Activated CD4-positive, alpha-beta T cell treated with anti-CD3 and anti-CD28 coated beads, Interleukin-2, amount 50 U/mL, for 16 hours (primary cell): ENCODE data around the gene CHST12.
"Not testable (repeated sequence)": the region's sequence is repeated elsewhere in the genome, so short reads cannot be mapped to it uniquely, and the experiment has no call there.

Experiments used
- DNase-seq: peaks from one replicate; pipeline ENCODE4 v3.0.0-alpha.2; 2020

The CHST12 gene

GRCh38 chr7:2437537-2438148 is 34.2 kb downstream of the CHST12 start:
- DNase-seq: no peak

DNA sequence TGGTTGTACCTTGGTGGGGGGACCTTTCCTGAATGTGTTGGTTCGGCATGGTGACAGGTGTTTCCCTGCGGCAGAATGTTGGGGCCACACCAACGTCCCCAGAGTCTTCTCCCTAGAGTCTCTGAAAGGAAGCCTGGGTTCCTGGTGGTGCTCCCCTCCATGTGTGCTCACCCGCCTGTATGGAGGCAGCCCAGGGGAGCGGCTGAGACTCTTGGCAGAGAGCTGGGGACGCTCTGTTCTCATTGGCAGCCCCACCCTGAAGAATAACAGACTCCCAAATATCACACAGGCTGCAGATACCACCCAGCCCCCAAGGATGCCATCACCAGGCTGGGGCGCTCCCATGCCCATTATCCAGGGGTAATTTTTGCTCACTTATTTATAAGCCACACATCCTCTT is 34.8 kb downstream of the CHST12 start:
- no peak for DNase-seq

- no peak for DNase-seq
Observed at GRCh38 chr7:2438775-2439174, 35.4 kb downstream of the CHST12 start.

DNA sequence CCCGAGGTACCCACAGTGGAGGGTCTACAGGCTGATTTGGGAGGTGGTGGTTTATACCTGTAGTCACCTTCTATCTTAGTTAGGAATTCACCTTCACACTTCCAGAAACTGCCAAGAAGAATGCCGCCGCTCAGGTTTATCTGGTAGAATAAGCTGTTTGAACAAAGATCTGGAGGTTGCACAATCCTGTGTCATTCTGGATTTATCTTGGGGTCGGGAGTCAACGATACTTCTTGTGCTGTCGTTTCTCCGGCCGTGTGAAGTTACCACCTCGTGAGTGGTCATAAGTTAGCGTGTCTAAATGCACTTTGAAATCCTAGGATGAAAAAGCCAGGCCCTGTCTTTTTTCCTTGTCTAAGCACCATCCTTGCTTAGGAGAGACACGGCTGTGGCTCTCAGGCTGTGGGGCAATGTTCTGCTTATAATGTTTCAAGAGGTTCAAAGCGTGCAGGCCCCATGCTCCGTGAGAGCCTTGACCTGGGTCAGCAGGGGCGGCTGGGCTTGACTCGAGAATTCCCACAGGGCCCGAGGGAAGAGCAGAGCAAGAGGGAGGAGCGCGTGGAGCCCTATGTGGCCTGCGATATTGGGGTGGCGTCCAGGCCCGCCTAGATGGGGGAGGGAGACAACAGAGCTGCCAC is 37.3 kb downstream of the CHST12 start:
- DNase-seq: no peak

DNA sequence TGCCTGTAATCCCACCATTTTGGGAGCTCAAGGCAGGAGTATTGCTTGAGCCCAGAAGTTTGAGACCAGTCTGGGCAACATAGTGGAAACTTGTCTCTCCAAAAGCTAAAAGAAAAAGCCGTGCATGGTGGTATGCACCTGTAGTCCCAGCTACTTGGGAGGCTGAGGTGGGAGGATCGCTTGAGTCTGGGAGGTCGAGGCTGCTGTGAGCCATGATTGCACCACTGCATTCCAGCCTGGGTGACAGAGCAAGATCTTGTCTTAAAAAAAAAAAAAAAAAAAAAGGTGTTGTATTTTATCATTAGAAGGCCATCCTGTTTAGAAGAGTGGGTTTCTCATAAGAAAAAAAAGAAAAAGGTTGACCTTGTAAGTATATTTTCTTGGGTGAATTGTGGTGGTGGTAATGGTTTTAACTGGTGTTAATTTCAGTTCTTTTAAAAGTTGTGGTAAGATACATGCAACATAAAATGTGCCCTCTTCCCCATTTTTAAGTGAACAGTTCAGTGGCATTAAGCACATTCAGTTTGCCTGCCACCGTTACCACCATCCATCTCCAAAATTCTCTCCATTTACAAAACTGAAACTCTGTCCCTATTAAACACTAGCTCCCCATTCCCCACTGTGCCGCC is 38.1 kb downstream of the CHST12 start:
- DNase-seq: no peak

DNA sequence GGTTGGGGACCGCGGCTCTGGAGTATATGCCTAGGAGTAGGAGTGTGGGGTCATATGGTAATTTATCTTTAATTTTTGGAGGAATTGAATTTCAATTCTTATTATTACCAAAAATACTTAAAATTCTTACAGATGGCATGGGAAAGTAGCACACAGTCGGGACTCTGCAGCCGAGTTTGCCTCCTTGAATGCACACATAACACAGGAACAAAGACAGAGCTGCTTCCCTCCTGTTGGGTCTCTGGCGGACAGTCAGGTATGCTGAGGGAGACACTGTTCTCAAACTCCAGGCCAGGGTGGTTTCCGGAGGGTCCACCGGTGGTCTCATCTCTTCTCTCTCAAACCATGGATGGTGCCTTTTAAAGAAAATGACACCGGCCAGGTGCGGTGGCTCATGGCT is 40.1 kb downstream of the CHST12 start:
- no peak for DNase-seq

DNA sequence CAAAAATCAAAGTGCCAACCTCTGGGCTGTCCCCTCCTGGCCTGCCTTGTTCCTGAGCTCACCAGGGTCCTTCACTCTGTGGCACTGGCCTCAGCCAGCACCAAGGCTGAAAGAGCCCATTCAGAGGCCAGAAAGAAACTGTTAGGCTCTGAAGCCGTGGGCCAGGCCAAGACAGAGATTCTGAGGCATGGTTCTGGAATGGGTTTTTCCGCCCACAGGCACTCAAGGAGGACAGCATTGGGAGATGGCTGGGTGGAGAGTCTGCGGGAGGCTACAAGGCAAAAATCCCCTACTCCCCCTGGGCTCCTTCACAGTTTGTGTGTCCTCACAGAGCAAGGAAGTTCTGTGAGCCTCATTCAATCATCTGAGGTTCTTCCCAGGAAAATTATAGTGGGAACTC is 41.1 kb downstream of the CHST12 start:
- DNase-seq: no peak

DNA sequence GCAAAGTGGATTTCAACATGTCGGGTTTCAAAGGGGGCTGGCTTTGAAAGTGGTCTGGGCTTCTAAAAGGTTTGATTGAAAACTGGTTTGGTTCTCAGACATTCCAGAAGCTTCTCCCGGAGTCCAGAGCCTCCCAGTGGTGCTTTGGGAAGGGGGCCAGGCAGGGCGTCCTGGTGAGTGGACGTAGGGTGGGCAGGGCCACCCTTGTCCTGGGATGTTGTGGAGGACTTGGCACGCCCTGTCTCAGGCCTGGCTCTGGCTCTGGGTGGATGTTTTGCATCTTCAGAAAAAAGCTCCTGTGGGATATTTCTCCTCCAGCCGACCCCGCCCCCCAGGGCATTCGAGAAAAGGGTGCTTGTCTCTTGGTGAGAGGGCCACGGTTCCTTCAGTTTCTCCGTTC is 41.6 kb downstream of the CHST12 start:
- no peak for DNase-seq

GRCh38 chr7:2445898-2446555 is 42.6 kb downstream of the CHST12 start:
- no peak for DNase-seq

- DNase-seq: no peak
Observed at GRCh38 chr7:2446676-2447075, 43.3 kb downstream of the CHST12 start.

GRCh38 chr7:2450198-2451107 is 47.0 kb downstream of the CHST12 start:
- no peak for DNase-seq

DNA sequence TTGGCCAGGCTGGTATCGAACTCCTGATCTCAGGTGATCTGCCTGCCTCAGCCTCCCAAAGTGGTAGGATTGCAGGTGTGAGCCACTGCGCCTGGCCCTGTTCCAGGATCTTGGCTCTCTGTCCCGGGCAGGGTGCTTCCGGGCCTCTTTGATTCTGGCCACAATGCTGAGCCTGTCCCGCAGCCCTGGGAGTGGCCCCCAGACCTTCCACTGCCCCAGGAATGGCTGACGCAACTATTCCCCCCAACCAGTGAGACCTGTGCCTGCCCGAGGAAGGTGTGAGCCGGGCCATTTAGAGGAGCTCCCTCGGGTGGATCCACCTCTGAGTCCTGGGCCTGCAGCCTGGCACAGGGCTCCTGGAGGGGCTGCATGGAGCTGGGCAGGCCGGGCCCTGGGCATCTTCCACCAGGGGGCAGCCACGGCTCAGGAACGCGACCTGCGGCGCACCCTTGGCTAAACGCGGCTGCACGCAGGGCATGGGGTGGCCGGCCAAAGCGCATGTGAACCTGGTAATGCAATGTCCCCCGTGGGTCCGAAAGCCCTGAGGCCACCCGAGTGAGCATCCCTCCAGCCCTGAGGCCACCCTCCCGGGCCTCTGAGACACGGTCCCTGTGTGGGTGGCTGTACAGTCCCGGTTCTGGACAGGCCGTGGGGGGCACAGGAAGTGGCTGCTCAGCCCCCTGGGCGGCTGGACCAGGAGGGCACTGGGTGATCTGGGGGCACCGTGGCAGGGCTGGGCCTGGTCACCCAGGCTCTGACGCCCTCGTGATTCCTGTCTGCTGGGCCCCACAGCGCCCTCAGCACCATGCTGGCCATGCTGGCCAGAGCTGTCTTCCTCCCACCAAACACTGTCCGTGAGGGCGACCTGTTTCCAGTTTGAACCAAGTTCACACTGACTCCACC is 48.0 kb downstream of the CHST12 start:
- DNase-seq: peak; percentile 80

GRCh38 chr7:2452074-2452507 is 48.7 kb downstream of the CHST12 start:
- DNase-seq: no peak

GRCh38 chr7:2452643-2453270 is 49.3 kb downstream of the CHST12 start:
- no peak for DNase-seq

- not testable (repeated sequence) for DNase-seq
Observed at GRCh38 chr7:2453849-2454248, 50.4 kb downstream of the CHST12 start.

- no peak for DNase-seq
Observed at GRCh38 chr7:2459674-2460073, 56.3 kb downstream of the CHST12 start.

GRCh38 chr7:2460188-2460587 is 56.8 kb downstream of the CHST12 start:
- no peak for DNase-seq

GRCh38 chr7:2460641-2461040 is 57.2 kb downstream of the CHST12 start:
- no peak for DNase-seq

DNA sequence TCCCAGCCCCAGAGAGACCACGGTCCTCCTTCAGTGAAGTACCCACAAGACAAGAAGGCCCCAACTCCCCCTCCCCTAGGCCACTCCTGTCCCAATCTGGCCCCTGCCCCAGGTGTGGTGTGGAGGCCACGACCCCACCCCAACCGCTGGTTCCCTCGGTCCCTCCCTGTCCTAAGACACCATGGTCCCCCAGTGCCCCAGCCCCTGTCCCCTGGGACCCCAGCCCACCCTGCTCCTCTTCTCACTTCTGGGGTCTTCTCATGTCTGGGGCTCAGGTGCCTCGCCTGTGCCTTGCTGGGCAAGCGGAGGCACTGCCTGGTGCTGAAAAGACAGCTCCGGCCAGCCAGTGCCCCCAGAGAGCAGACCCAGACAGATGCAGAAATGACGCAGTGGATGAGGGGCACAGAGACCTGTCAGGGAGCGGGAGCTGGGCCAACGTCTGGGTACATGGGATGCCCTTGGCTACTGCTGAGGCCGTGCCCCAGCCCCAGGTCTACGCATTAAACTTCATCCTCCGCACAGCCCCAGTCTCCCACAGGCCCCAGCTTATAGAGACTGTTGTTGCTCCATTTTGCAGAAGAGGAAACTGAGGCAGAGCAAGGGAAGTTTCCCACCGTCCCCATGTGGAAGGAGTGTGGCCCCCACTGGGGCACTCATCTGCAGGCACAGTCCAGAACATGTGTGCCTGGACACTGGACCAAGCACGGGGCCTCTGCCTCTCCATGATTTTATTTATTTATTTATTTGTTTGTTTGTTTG is 58.0 kb downstream of the CHST12 start:
- no peak for DNase-seq

- no peak for DNase-seq
Observed at GRCh38 chr7:2462731-2463130, 59.3 kb downstream of the CHST12 start.

GRCh38 chr7:2465928-2466327 is 62.5 kb downstream of the CHST12 start:
- no peak for DNase-seq
